Measurements from ENCODE around the gene FBRSL1. TPM values are rescaled to one million over a fixed set of nuclear protein-coding genes. Genes with fewer than 3 reads are reported as not detected.

Gene FBRSL1
- total RNA-seq, 4 donors from 2014 or later = 13.8 to 31.5 (median 16.1) TPM

DNA sequence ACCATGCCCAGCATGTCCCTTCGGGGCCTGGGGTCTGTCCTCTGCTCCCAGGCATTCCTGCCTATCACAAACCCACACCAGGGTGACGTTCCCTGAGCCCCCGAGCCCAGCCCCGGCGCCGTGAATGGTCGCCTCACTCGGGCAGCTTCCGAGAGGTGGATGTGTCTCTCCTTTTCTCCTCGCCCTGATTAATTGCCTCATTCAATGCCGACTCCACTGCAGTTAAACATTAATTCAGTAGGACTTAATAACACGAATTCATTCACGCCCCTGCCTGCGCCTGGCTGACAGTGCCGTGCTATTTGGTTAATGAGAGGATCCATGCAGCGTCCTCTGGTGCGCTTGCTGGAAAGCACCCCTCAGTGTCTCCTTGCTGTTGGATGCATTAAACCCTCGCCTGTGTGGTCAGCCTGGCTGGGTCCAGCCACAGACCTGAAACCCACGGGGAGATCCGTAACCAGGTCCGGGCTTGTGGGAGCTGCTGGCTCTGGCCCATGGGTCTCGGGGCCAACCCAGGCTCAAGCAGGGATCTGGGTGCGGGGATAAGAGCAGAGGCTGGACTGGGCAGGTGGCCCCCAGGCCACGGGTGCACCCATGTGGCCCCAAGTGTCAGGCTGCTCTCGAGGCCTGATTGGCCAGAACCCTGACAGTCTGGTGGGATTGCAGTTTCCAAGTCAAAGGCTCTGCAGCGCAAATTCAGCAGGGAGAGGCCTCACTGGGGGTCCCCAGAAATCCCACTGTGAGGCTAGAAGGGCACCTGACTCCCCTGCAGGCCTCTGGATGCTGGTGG lies 55.4 kb downstream of the FBRSL1 start:
- no peak for DNase-seq (ENCODE audit: low spot score in 2 of 2)
- 87 to 88% methylated on average over 19 to 23 of the region's 26 CpGs for WGBS, 2 donors
- Histone ChIP-seq H3K4me1 (peaks cover 0 to 7% (median 0%) of the 10 kb centered on the region in 4 donors), H3K36me3 (peaks cover 0 to 54% (median 0%) of the 10 kb centered on the region in 3 donors), H3K4me3 (no peak overlapping the region), H3K9me3 (no peaks in the 10 kb centered on the region), H3K27ac (no peak overlapping the region), H3K27me3 (no peaks in the 10 kb centered on the region)
- TF ChIP-seq, protein P1, sequence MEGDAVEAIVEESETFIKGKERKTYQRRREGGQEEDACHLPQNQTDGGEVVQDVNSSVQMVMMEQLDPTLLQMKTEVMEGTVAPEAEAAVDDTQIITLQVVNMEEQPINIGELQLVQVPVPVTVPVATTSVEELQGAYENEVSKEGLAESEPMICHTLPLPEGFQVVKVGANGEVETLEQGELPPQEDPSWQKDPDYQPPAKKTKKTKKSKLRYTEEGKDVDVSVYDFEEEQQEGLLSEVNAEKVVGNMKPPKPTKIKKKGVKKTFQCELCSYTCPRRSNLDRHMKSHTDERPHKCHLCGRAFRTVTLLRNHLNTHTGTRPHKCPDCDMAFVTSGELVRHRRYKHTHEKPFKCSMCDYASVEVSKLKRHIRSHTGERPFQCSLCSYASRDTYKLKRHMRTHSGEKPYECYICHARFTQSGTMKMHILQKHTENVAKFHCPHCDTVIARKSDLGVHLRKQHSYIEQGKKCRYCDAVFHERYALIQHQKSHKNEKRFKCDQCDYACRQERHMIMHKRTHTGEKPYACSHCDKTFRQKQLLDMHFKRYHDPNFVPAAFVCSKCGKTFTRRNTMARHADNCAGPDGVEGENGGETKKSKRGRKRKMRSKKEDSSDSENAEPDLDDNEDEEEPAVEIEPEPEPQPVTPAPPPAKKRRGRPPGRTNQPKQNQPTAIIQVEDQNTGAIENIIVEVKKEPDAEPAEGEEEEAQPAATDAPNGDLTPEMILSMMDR (IDR thresholded peaks at IDR 0.05) = no peak
- no peak for TF ChIP-seq EP300 (IDR thresholded peaks at IDR 0.05)
- no peak for TF ChIP-seq POLR2A (IDR thresholded peaks at IDR 0.05)

GRCh38 chr12:132545955-132546354 lies 56.0 kb downstream of the FBRSL1 start:
- TF ChIP-seq EP300 (IDR thresholded peaks at IDR 0.05) (no peak), POLR2A (IDR thresholded peaks at IDR 0.05) (no peak)
- TF ChIP-seq, protein P1 (IDR thresholded peaks at IDR 0.05) = no peak
- DNase-seq (ENCODE audit: low spot score in 2 of 2) = no peak
- 89 to 95% methylated on average over 9 to 13 of the region's 13 CpGs for WGBS, 2 donors
- H3K27ac ChIP-seq = no peak overlapping the region
- H3K27me3 ChIP-seq = no peaks in the 10 kb centered on the region
- H3K4me1 ChIP-seq = peaks cover 0 to 7% (median 0%) of the 10 kb centered on the region in 4 donors
- no peaks in the 10 kb centered on the region for H3K9me3 ChIP-seq
- peaks cover 0 to 59% (median 0%) of the 10 kb centered on the region in 3 donors for H3K36me3 ChIP-seq
- H3K4me3 ChIP-seq = no peak overlapping the region

GRCh38 chr12:132546647-132547046 lies 56.7 kb downstream of the FBRSL1 start:
- no peak overlapping the region for H3K4me3 ChIP-seq
- no peak overlapping the region for H3K27ac ChIP-seq
- WGBS, 2 donors = 62 to 65% methylated on average over 4 to 19 of the region's 19 CpGs
- H3K9me3 ChIP-seq = no peaks in the 10 kb centered on the region
- H3K36me3 ChIP-seq = peaks cover 0 to 59% (median 0%) of the 10 kb centered on the region in 3 donors
- DNase-seq (ENCODE audit: low spot score in 2 of 2) = no peak
- peaks cover 0 to 7% (median 0%) of the 10 kb centered on the region in 4 donors for H3K4me1 ChIP-seq
- TF ChIP-seq EP300 (IDR thresholded peaks at IDR 0.05) (no peak), POLR2A (IDR thresholded peaks at IDR 0.05) (no peak)
- TF ChIP-seq, protein P1 (IDR thresholded peaks at IDR 0.05) = no peak
- no peaks in the 10 kb centered on the region for H3K27me3 ChIP-seq

DNA sequence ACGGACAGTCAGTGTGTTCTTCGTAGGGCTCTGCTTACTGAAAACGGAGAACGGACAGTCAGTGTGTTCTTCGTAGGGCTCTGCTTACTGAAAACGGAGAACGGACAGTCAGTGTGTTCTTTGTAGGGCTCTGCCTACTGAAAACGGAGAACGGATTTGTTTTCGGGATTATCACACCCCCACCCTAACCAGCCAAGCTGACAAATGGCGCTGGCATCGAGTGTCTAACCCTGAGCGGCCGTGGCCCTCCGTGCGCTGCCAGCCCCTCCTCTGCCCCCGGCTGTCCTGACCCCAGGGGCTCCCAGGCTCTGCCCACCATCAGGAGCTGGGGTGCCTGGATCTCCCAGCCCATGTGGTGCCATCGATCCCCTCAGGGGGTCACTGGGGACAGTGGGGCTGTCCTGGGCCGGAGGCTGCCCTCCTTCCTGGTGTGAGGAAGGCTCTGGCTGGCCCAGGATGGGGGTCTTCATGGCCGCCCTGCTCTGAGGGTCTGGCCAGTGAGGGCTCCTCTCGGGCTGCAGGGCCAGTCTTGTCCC lies 57.3 kb downstream of the FBRSL1 start:
- WGBS, 2 donors = 85 to 86% methylated on average over 13 to 17 of the region's 21 CpGs
- Histone ChIP-seq H3K36me3 (peaks cover 0 to 60% (median 0%) of the 10 kb centered on the region in 3 donors), H3K9me3 (no peaks in the 10 kb centered on the region), H3K27ac (no peak overlapping the region), H3K27me3 (no peaks in the 10 kb centered on the region), H3K4me1 (peaks cover 0 to 7% (median 0%) of the 10 kb centered on the region in 4 donors), H3K4me3 (no peak overlapping the region)
- TF ChIP-seq POLR2A (IDR thresholded peaks at IDR 0.05) (no peak), EP300 (IDR thresholded peaks at IDR 0.05) (no peak)
- TF ChIP-seq, protein P1 (IDR thresholded peaks at IDR 0.05) = no peak
- no peak for DNase-seq (ENCODE audit: low spot score in 2 of 2)

- TF ChIP-seq EP300 (IDR thresholded peaks at IDR 0.05) (no peak), POLR2A (IDR thresholded peaks at IDR 0.05) (no peak)
- TF ChIP-seq, protein P1 (IDR thresholded peaks at IDR 0.05) = no peak
- H3K36me3 ChIP-seq = peaks cover 0 to 60% (median 0%) of the 10 kb centered on the region in 3 donors
- H3K27me3 ChIP-seq = no peaks in the 10 kb centered on the region
- no peak for DNase-seq (ENCODE audit: low spot score in 2 of 2)
- H3K27ac ChIP-seq = no peak overlapping the region
- 74 to 84% methylated on average over 10 to 12 of the region's 28 CpGs for WGBS, 2 donors
- H3K4me3 ChIP-seq = no peak overlapping the region
- peaks cover 0 to 7% (median 0%) of the 10 kb centered on the region in 4 donors for H3K4me1 ChIP-seq
- H3K9me3 ChIP-seq = no peaks in the 10 kb centered on the region
Measured at GRCh38 chr12:132548430-132549058, 58.6 kb downstream of the FBRSL1 start.
